ENCODE data around the gene CPN1. TPM values are rescaled to one million over a fixed set of nuclear protein-coding genes. Genes with fewer than 3 reads are reported as not detected.
A peak's percentile ranks its signal among the peaks of the same experiment; 100 is the strongest.
"Not testable (repeated sequence)": the region's sequence is repeated elsewhere in the genome, so short reads cannot be mapped to it uniquely, and the experiment has no call there.

The CPN1 gene
- not detected in 2 replicates for total RNA-seq

GRCh38 chr10:100081075-100082001 is at the start of gene CPN1:
Gene CPN1, minus strand, starts transcription at chr10:100081869. Its CDS starts 244 bp downstream, at chr10:100081625.
- no peak within 1 kb of the TSS for H3K4me3 Mint-ChIP-seq
- no peak for DNase-seq (ENCODE audit: low spot score)
- H3K36me3 Mint-ChIP-seq (ENCODE audit: low read depth), result no peaks in the 10 kb centered on the region
- no peaks in the 10 kb centered on the region for H3K9me3 Mint-ChIP-seq
- H3K4me1 Mint-ChIP-seq (ENCODE audit: low read depth), result no peaks in the 10 kb centered on the region
- intact Hi-C loops (cut with micrococcal nuclease), result no loop called here
- H3K27ac Mint-ChIP-seq, result no peak within 1 kb of the TSS
- H3K27me3 Mint-ChIP-seq (ENCODE audit: insufficient read depth), result peaks cover 11% of the 10 kb centered on the region

GRCh38 chr10:100130831-100131230 is 49.2 kb upstream of the CPN1 start:
- no peak overlapping the region for H3K4me3 Mint-ChIP-seq
- no peak overlapping the region for H3K27ac Mint-ChIP-seq
- peaks cover 11% of the 10 kb centered on the region for H3K9me3 Mint-ChIP-seq
- peaks cover 30% of the 10 kb centered on the region for H3K27me3 Mint-ChIP-seq (ENCODE audit: insufficient read depth)
- H3K4me1 Mint-ChIP-seq (ENCODE audit: low read depth), result no peaks in the 10 kb centered on the region
- no peak for DNase-seq (ENCODE audit: low spot score)
- intact Hi-C loops (cut with micrococcal nuclease), result no loop called here
- H3K36me3 Mint-ChIP-seq (ENCODE audit: low read depth), result no peaks in the 10 kb centered on the region

- no peak for DNase-seq (ENCODE audit: low spot score)
- Mint-ChIP-seq H3K9me3 (no peaks in the 10 kb centered on the region), H3K27ac (no peak overlapping the region), H3K27me3 (ENCODE audit: insufficient read depth) (peaks cover 28% of the 10 kb centered on the region), H3K36me3 (ENCODE audit: low read depth) (no peaks in the 10 kb centered on the region), H3K4me1 (ENCODE audit: low read depth) (no peaks in the 10 kb centered on the region), H3K4me3 (no peak overlapping the region)
- intact Hi-C loops (cut with micrococcal nuclease), result no loop called here
Observed at GRCh38 chr10:100129424-100129823, 47.8 kb upstream of the CPN1 start.

- no peaks in the 10 kb centered on the region for H3K9me3 Mint-ChIP-seq
- H3K27ac Mint-ChIP-seq, result no peak overlapping the region
- peaks cover 2% of the 10 kb centered on the region for H3K4me1 Mint-ChIP-seq (ENCODE audit: low read depth)
- H3K36me3 Mint-ChIP-seq (ENCODE audit: low read depth), result no peaks in the 10 kb centered on the region
- no peak for DNase-seq (ENCODE audit: low spot score)
- intact Hi-C loops (cut with micrococcal nuclease), result no loop called here
- H3K4me3 Mint-ChIP-seq, result no peak overlapping the region
- peaks cover 28% of the 10 kb centered on the region for H3K27me3 Mint-ChIP-seq (ENCODE audit: insufficient read depth)
Observed at GRCh38 chr10:100128951-100129350, 47.3 kb upstream of the CPN1 start.

GRCh38 chr10:100125335-100125734 is 43.7 kb upstream of the CPN1 start:
- H3K4me1 Mint-ChIP-seq (ENCODE audit: low read depth), result peaks cover 18% of the 10 kb centered on the region
- not testable (repeated sequence) for H3K27ac Mint-ChIP-seq, H3K4me3 Mint-ChIP-seq

GRCh38 chr10:100124097-100124496 is 42.4 kb upstream of the CPN1 start:
- peaks cover 18% of the 10 kb centered on the region for H3K4me1 Mint-ChIP-seq (ENCODE audit: low read depth)
- H3K27ac Mint-ChIP-seq, result no peak overlapping the region
- no peak for DNase-seq (ENCODE audit: low spot score)
- intact Hi-C loops (cut with micrococcal nuclease), result no loop called here
- no peaks in the 10 kb centered on the region for H3K9me3 Mint-ChIP-seq
- peak overlapping the region; percentile 1 for H3K4me3 Mint-ChIP-seq
- H3K36me3 Mint-ChIP-seq (ENCODE audit: low read depth), result no peaks in the 10 kb centered on the region
- peaks cover 13% of the 10 kb centered on the region for H3K27me3 Mint-ChIP-seq (ENCODE audit: insufficient read depth)

More at GRCh38 chr10:100125335-100125734, 43.7 kb upstream of the CPN1 start:
- DNase-seq (ENCODE audit: low spot score); intact Hi-C loops (cut with micrococcal nuclease); H3K36me3 Mint-ChIP-seq (ENCODE audit: low read depth); H3K9me3 Mint-ChIP-seq: not testable (repeated sequence)
- H3K27me3 Mint-ChIP-seq (ENCODE audit: insufficient read depth), result peaks cover 20% of the 10 kb centered on the region

GRCh38 chr10:100122780-100123179 is 41.1 kb upstream of the CPN1 start:
- Mint-ChIP-seq H3K36me3 (ENCODE audit: low read depth) (no peaks in the 10 kb centered on the region), H3K4me3 (peak overlapping the region; percentile 67), H3K9me3 (no peaks in the 10 kb centered on the region), H3K4me1 (ENCODE audit: low read depth) (peaks cover 26% of the 10 kb centered on the region), H3K27me3 (ENCODE audit: insufficient read depth) (peaks cover 4% of the 10 kb centered on the region), H3K27ac (peak overlapping the region; percentile 59)
- intact Hi-C loops (cut with micrococcal nuclease), result no loop called here
- peak; percentile 13 for DNase-seq (ENCODE audit: low spot score)

GRCh38 chr10:100120550-100120949 is 38.9 kb upstream of the CPN1 start:
- Mint-ChIP-seq H3K4me3 (no peak overlapping the region), H3K36me3 (ENCODE audit: low read depth) (no peaks in the 10 kb centered on the region), H3K4me1 (ENCODE audit: low read depth) (peaks cover 26% of the 10 kb centered on the region), H3K9me3 (no peaks in the 10 kb centered on the region), H3K27me3 (ENCODE audit: insufficient read depth) (peaks cover 8% of the 10 kb centered on the region), H3K27ac (no peak overlapping the region)
- intact Hi-C loops (cut with micrococcal nuclease), result no loop called here
- DNase-seq (ENCODE audit: low spot score), result no peak

GRCh38 chr10:100119726-100120125 is 38.1 kb upstream of the CPN1 start:
- no peaks in the 10 kb centered on the region for H3K36me3 Mint-ChIP-seq (ENCODE audit: low read depth)
- H3K27me3 Mint-ChIP-seq (ENCODE audit: insufficient read depth), result peaks cover 11% of the 10 kb centered on the region
- H3K9me3 Mint-ChIP-seq, result no peaks in the 10 kb centered on the region
- intact Hi-C loops (cut with micrococcal nuclease), result no loop called here
- no peak overlapping the region for H3K4me3 Mint-ChIP-seq
- H3K4me1 Mint-ChIP-seq (ENCODE audit: low read depth), result peaks cover 26% of the 10 kb centered on the region
- no peak overlapping the region for H3K27ac Mint-ChIP-seq
- no peak for DNase-seq (ENCODE audit: low spot score)

- Mint-ChIP-seq H3K4me1 (ENCODE audit: low read depth) (peaks cover 23% of the 10 kb centered on the region), H3K36me3 (ENCODE audit: low read depth) (no peaks in the 10 kb centered on the region), H3K4me3 (no peak overlapping the region), H3K27ac (no peak overlapping the region), H3K9me3 (no peaks in the 10 kb centered on the region), H3K27me3 (ENCODE audit: insufficient read depth) (peaks cover 12% of the 10 kb centered on the region)
- DNase-seq (ENCODE audit: low spot score), result no peak
- intact Hi-C loops (cut with micrococcal nuclease), result no loop called here
Observed at GRCh38 chr10:100114976-100115770, 33.5 kb upstream of the CPN1 start.

- H3K27ac Mint-ChIP-seq, result no peak overlapping the region
- DNase-seq (ENCODE audit: low spot score), result no peak
- no peaks in the 10 kb centered on the region for H3K9me3 Mint-ChIP-seq
- H3K4me3 Mint-ChIP-seq, result no peak overlapping the region
- no peaks in the 10 kb centered on the region for H3K36me3 Mint-ChIP-seq (ENCODE audit: low read depth)
- peaks cover 13% of the 10 kb centered on the region for H3K27me3 Mint-ChIP-seq (ENCODE audit: insufficient read depth)
- peaks cover 23% of the 10 kb centered on the region for H3K4me1 Mint-ChIP-seq (ENCODE audit: low read depth)
- intact Hi-C loops (cut with micrococcal nuclease), result no loop called here
Observed at GRCh38 chr10:100114460-100114859, 32.8 kb upstream of the CPN1 start.

GRCh38 chr10:100109670-100110069 is 28.0 kb upstream of the CPN1 start:
- H3K27me3 Mint-ChIP-seq (ENCODE audit: insufficient read depth), result peaks cover 22% of the 10 kb centered on the region
- peaks cover 16% of the 10 kb centered on the region for H3K4me1 Mint-ChIP-seq (ENCODE audit: low read depth)
- H3K27ac Mint-ChIP-seq, result no peak overlapping the region
- DNase-seq (ENCODE audit: low spot score), result no peak
- H3K9me3 Mint-ChIP-seq, result no peaks in the 10 kb centered on the region
- no peaks in the 10 kb centered on the region for H3K36me3 Mint-ChIP-seq (ENCODE audit: low read depth)
- intact Hi-C loops (cut with micrococcal nuclease), result no loop called here
- no peak overlapping the region for H3K4me3 Mint-ChIP-seq

GRCh38 chr10:100106865-100107264 is 25.2 kb upstream of the CPN1 start:
- H3K9me3 Mint-ChIP-seq, result peaks cover 5% of the 10 kb centered on the region

More at GRCh38 chr10:100106865-100107264, 25.2 kb upstream of the CPN1 start:
- Mint-ChIP-seq H3K27me3 (ENCODE audit: insufficient read depth) (peaks cover 30% of the 10 kb centered on the region), H3K27ac (no peak overlapping the region), H3K4me1 (ENCODE audit: low read depth) (no peaks in the 10 kb centered on the region), H3K36me3 (ENCODE audit: low read depth) (no peaks in the 10 kb centered on the region), H3K4me3 (no peak overlapping the region)
- intact Hi-C loops (cut with micrococcal nuclease), result no loop called here
- DNase-seq (ENCODE audit: low spot score), result no peak
